ENCODE data around the gene MSS51.

DNA sequence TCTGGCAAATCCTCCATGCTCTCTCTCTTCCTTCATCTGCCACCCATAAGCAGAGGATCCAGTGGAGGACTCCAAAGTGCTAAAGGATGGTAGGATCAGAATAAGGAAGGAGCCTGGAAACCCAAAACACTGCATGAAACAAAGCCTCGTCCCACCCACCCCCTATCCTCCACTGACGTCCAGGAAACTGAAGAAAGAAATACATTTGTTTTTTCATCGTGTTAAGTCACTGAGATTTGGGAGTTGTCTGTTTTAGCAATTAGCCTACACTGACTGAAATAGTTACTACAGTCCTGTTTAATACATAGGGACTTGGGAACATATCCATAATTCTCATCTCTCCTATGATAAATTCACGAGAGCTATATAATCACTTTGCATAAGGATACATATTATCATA lies 34.3 kb downstream of the MSS51 start:
- no peak for TF ChIP-seq CREB1 (IDR thresholded peaks at IDR 0.05; ENCODE audit: low read depth)
- TF ChIP-seq, protein P1, sequence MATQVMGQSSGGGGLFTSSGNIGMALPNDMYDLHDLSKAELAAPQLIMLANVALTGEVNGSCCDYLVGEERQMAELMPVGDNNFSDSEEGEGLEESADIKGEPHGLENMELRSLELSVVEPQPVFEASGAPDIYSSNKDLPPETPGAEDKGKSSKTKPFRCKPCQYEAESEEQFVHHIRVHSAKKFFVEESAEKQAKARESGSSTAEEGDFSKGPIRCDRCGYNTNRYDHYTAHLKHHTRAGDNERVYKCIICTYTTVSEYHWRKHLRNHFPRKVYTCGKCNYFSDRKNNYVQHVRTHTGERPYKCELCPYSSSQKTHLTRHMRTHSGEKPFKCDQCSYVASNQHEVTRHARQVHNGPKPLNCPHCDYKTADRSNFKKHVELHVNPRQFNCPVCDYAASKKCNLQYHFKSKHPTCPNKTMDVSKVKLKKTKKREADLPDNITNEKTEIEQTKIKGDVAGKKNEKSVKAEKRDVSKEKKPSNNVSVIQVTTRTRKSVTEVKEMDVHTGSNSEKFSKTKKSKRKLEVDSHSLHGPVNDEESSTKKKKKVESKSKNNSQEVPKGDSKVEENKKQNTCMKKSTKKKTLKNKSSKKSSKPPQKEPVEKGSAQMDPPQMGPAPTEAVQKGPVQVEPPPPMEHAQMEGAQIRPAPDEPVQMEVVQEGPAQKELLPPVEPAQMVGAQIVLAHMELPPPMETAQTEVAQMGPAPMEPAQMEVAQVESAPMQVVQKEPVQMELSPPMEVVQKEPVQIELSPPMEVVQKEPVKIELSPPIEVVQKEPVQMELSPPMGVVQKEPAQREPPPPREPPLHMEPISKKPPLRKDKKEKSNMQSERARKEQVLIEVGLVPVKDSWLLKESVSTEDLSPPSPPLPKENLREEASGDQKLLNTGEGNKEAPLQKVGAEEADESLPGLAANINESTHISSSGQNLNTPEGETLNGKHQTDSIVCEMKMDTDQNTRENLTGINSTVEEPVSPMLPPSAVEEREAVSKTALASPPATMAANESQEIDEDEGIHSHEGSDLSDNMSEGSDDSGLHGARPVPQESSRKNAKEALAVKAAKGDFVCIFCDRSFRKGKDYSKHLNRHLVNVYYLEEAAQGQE (IDR thresholded peaks at IDR 0.05; ENCODE audit: low read depth) = no peak
- no peak for TF ChIP-seq FOXM1 (IDR thresholded peaks at IDR 0.05; ENCODE audit: borderline replicate concordance, low read depth)
